Measurements from ENCODE around the gene PRR14. TPM values are rescaled to one million over a fixed set of nuclear protein-coding genes. Genes with fewer than 3 reads are reported as not detected.

Gene PRR14
- total and polyA plus RNA-seq, 2 donors from 2014 or later, result 44.2 to 51.6 TPM

GRCh38 chr16:30652718-30653117 is 2.0 kb downstream of the PRR14 start:
- H3K36me3 ChIP-seq (ENCODE audit: control insufficient read depth in 2 of 3, insufficient read depth in 3 of 3, low read length in 3 of 3), result peaks cover 10 to 33% (median 10%) of the 10 kb centered on the region in 3 donors
- DNase-seq, result peak in 1 of 5 donors; percentile 77
- FAIRE-seq, result no peak
- no peak overlapping the region for H3K9ac ChIP-seq (ENCODE audit: low read length in 3 of 3)
- no peak overlapping the region for H3K27ac ChIP-seq (ENCODE audit: low read depth in 2 of 2, low read length in 2 of 2)
- no peak for TF ChIP-seq CTCF (IDR thresholded peaks at IDR 0.05; ENCODE audit: borderline replicate concordance, extremely low read depth, insufficient read depth)
- intact Hi-C loops (cut with DNase I), result no loop called here
- peaks cover 3 to 22% (median 14%) of the 10 kb centered on the region in 3 donors for H3K4me1 ChIP-seq (ENCODE audit: control insufficient read depth in 2 of 3, insufficient read depth in 2 of 3, low read depth in 1 of 3, low read length in 3 of 3)
- H3K9me3 ChIP-seq (ENCODE audit: control insufficient read depth in 2 of 3, insufficient read depth in 1 of 3, low read length in 3 of 3), result no peaks in the 10 kb centered on the region
- no peaks in the 10 kb centered on the region for H3K27me3 ChIP-seq (ENCODE audit: control insufficient read depth, insufficient read depth, low read length)
- H3K4me3 ChIP-seq (ENCODE audit: low read length in 3 of 3), result no peak overlapping the region

GRCh38 chr16:30654856-30655255 is 4.1 kb downstream of the PRR14 start:
- Histone ChIP-seq H3K27ac (ENCODE audit: low read depth in 2 of 2, low read length in 2 of 2) (no peak overlapping the region), H3K4me1 (ENCODE audit: control insufficient read depth in 2 of 3, insufficient read depth in 2 of 3, low read depth in 1 of 3, low read length in 3 of 3) (peaks cover 3 to 19% (median 14%) of the 10 kb centered on the region in 3 donors), H3K36me3 (ENCODE audit: control insufficient read depth in 2 of 3, insufficient read depth in 3 of 3, low read length in 3 of 3) (peaks cover 10 to 33% (median 10%) of the 10 kb centered on the region in 3 donors), H3K9ac (ENCODE audit: low read length in 3 of 3) (no peak overlapping the region), H3K4me3 (ENCODE audit: low read length in 3 of 3) (no peak overlapping the region), H3K27me3 (ENCODE audit: control insufficient read depth, insufficient read depth, low read length) (no peaks in the 10 kb centered on the region), H3K9me3 (ENCODE audit: control insufficient read depth in 2 of 3, insufficient read depth in 1 of 3, low read length in 3 of 3) (no peaks in the 10 kb centered on the region)
- no peak for TF ChIP-seq CTCF (IDR thresholded peaks at IDR 0.05; ENCODE audit: borderline replicate concordance, extremely low read depth, insufficient read depth)
- no peak for FAIRE-seq
- intact Hi-C loops (cut with DNase I), result no loop called here
- peak in 1 of 5 donors; percentile 60 for DNase-seq

- peak in 1 of 5 donors; percentile 82 for DNase-seq
- intact Hi-C loops (cut with DNase I), result no loop called here
Measured at GRCh38 chr16:30655815-30656347, 5.1 kb downstream of the PRR14 start.

More at GRCh38 chr16:30655815-30656347, 5.1 kb downstream of the PRR14 start:
- no peak overlapping the region for H3K27ac ChIP-seq (ENCODE audit: low read depth in 2 of 2, low read length in 2 of 2)
- no peak for FAIRE-seq
- no peak for TF ChIP-seq CTCF (IDR thresholded peaks at IDR 0.05; ENCODE audit: borderline replicate concordance, extremely low read depth, insufficient read depth)
- no peak overlapping the region for H3K4me3 ChIP-seq (ENCODE audit: low read length in 3 of 3)
- H3K9me3 ChIP-seq (ENCODE audit: control insufficient read depth in 2 of 3, insufficient read depth in 1 of 3, low read length in 3 of 3), result no peaks in the 10 kb centered on the region
- no peaks in the 10 kb centered on the region for H3K27me3 ChIP-seq (ENCODE audit: control insufficient read depth, insufficient read depth, low read length)
- H3K36me3 ChIP-seq (ENCODE audit: control insufficient read depth in 2 of 3, insufficient read depth in 3 of 3, low read length in 3 of 3), result peaks cover 10 to 33% (median 10%) of the 10 kb centered on the region in 3 donors
- peaks cover 3 to 23% (median 20%) of the 10 kb centered on the region in 3 donors for H3K4me1 ChIP-seq (ENCODE audit: control insufficient read depth in 2 of 3, insufficient read depth in 2 of 3, low read depth in 1 of 3, low read length in 3 of 3)
- no peak overlapping the region for H3K9ac ChIP-seq (ENCODE audit: low read length in 3 of 3)
